Adrenal gland (tissue), 12 donors: Measurements from ENCODE around the gene IGSF3. TPM values are rescaled to one million over a fixed set of nuclear protein-coding genes. Genes with fewer than 3 reads are reported as not detected.
A peak's percentile ranks its signal among the peaks of the same experiment; 100 is the strongest.

Experiments used
- DNase-seq, 7 donors: peaks; one replicate each; pipeline ENCODE4 v3.0.0-alpha.2; 2019 to 2020
- H3K27ac ChIP-seq, 5 donors: fragments of 200-600 bp; sonication (generic) in 4 of 5; 1 replicate in 3 of 5; 2 replicates in 2 of 5; pipeline versions ENCODE4 v1.5.1 to v1.8.0; 2016 to 2020; ENCODE audit warnings: mild to moderate bottlenecking in 1 of 5
- H3K27me3 ChIP-seq: fragments of 200-600 bp; 2 replicates; pipeline ENCODE4 v1.8.0; 2021
- H3K36me3 ChIP-seq, 2 donors: fragments of 200-600 bp; replicated peaks in 1 of 2; 1 replicate in 1 of 2; 2 replicates in 1 of 2; pipeline versions ENCODE4 v1.5.1 to v1.8.0; 2018 to 2022
- H3K4me1 ChIP-seq, 2 donors: fragments of 200-600 bp; replicated peaks in 1 of 2; 1 replicate in 1 of 2; 2 replicates in 1 of 2; pipeline versions ENCODE4 v1.5.1 to v1.8.0; 2018 to 2021
- H3K4me3 ChIP-seq, 4 donors: fragments of 200-600 bp; sonication (generic) in 3 of 4; one replicate each; pipeline ENCODE4 v1.5.1; 2016 to 2018
- H3K9me3 ChIP-seq, 3 donors: fragments of 200-600 bp; sonication (generic) in 1 of 3; replicated peaks in 1 of 3; 1 replicate in 2 of 3; 2 replicates in 1 of 3; pipeline versions ENCODE4 v1.5.1 to v1.8.0; 2016 to 2021
- POLR2A ChIP-seq, 2 donors: fragments of 450-650 bp; IDR thresholded peaks; one replicate each; pipeline ENCODE4 v1.6.1; 2017; ENCODE audit warnings: antibody characterized with exemption in 2 of 2, mild to moderate bottlenecking in 2 of 2, moderate library complexity in 1 of 2
- WGBS, 4 donors: extraction: QIAGEN DNeasy Blood & Tissue Kit in 2 of 4; methylation state at CpG; one replicate each; pipeline versions ENCODE4 v1.1.5 to v1.1.7; 2013 to 2017; 5-methylcytosine and 5-hydroxymethylcytosine counted together
- intact Hi-C, 2 donors: fragments of 100-400 bp; cut with DNase I; formaldehyde crosslinking; loops; one replicate each; pipeline versions ENCODE4 v1.14.1 to v1.15.0; 2022 to 2023
- polyA plus RNA-seq, 3 donors: library from polyadenylated mRNA; stranded (reverse); fragments of 200-250 nt in 2 of 3; fragments of 350-450 nt in 1 of 3; fragmentation: Illumina TruSeq in 1 of 3; extraction: RNeasy Lipid Tissue Mini Kit (QIAGEN cat#74804) in 1 of 3; gene quantifications; one replicate each; pipeline ENCODE4 v1.2.3, GENCODE V29; 2013 to 2014
- total RNA-seq, 9 donors: library from RNA; depleted of rRNA in 4 of 9; stranded (reverse); fragments of >200 nt in 4 of 9; fragments of 120-200 nt in 1 of 9; fragmentation: NEBNext Ultra II Directional in 1 of 9; extraction: Animal tissue kit (Norgen Biotek cat#: 25700) in 1 of 9; gene quantifications; one replicate each; pipeline versions ENCODE4 v1.1.0 to v1.2.4, GENCODE V29; 2013 to 2023
- TF ChIP-seq, protein P1 (sequence below), 6 experiments: fragments of 450-650 bp in 4 of 6; fragments of 200-600 bp in 2 of 6; sonication (generic) in 1 of 6; IDR thresholded peaks; 1 replicate in 5 of 6; 2 replicates in 1 of 6; pipeline versions ENCODE4 v1.5.1 to v1.8.0; 2016 to 2021; ENCODE audit warnings: antibody characterized with exemption in 6 of 6, mild to moderate bottlenecking in 2 of 6, moderate library complexity in 1 of 6
- donor health status: healthy with polysubstance abuse.
- donor health status: Bipolar disorder and iron deficiency.
- donor health status: DM: yes; HTN: yes; CAD: no.
- donor health status: DM: no; HTN: no; CAD: no.
- donor health status: DM: no; HTN: no; CAD: no.
- donor health status: DM: yes; HTN: yes; CAD: no.

Gene IGSF3
- total and polyA plus RNA-seq, 12 donors: 0.67 to 12.1 (median 2.2) TPM

- Histone ChIP-seq H3K4me3 (no peak overlapping the region), H3K36me3 (no peaks in the 10 kb centered on the region), H3K27ac (no peak overlapping the region), H3K9me3 (no peaks in the 10 kb centered on the region), H3K4me1 (peaks cover 0 to 8% of the 10 kb centered on the region in 2 donors), H3K27me3 (no peaks in the 10 kb centered on the region)
- no peak for TF ChIP-seq POLR2A (IDR thresholded peaks at IDR 0.05)
- TF ChIP-seq, protein P1, sequence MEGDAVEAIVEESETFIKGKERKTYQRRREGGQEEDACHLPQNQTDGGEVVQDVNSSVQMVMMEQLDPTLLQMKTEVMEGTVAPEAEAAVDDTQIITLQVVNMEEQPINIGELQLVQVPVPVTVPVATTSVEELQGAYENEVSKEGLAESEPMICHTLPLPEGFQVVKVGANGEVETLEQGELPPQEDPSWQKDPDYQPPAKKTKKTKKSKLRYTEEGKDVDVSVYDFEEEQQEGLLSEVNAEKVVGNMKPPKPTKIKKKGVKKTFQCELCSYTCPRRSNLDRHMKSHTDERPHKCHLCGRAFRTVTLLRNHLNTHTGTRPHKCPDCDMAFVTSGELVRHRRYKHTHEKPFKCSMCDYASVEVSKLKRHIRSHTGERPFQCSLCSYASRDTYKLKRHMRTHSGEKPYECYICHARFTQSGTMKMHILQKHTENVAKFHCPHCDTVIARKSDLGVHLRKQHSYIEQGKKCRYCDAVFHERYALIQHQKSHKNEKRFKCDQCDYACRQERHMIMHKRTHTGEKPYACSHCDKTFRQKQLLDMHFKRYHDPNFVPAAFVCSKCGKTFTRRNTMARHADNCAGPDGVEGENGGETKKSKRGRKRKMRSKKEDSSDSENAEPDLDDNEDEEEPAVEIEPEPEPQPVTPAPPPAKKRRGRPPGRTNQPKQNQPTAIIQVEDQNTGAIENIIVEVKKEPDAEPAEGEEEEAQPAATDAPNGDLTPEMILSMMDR (IDR thresholded peaks at IDR 0.05): no peak
- no peak for DNase-seq
- WGBS, 4 donors: 73 to 77% (median 76%) methylated on average over 30 to 45 of the region's 45 CpGs
- intact Hi-C loops: no loop called here
Observed at GRCh38 chr1:116534014-116534739, 133.4 kb downstream of the IGSF3 start.

DNA sequence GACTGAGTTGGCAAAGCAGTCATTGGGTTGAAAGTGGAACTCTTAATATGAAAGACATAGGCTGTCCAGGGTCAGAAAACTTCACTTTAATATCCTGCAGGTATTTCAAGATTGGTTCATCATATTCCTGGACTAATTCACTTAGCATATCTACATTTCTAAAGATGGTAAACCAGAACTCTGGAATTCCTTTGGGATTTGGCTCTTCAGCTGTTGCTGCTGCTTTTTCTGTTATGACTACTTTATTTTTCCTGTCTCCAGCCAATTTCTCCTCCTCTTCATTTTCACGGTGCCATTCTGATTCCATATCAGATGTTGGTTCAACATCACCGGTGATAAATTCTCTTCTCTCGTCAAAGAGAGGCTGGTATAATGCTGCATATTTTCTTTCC lies 134.1 kb downstream of the IGSF3 start:
- Histone ChIP-seq H3K36me3 (no peaks in the 10 kb centered on the region), H3K27me3 (no peaks in the 10 kb centered on the region), H3K4me1 (peaks cover 0 to 7% of the 10 kb centered on the region in 2 donors), H3K4me3 (no peak overlapping the region), H3K27ac (no peak overlapping the region), H3K9me3 (no peaks in the 10 kb centered on the region)
- 66 to 94% (median 94%) methylated on average over 3 of the region's 3 CpGs for WGBS, 4 donors
- TF ChIP-seq, protein P1 (IDR thresholded peaks at IDR 0.05): no peak
- no peak for TF ChIP-seq POLR2A (IDR thresholded peaks at IDR 0.05)
- no peak for DNase-seq
- intact Hi-C loops: no loop called here

DNA sequence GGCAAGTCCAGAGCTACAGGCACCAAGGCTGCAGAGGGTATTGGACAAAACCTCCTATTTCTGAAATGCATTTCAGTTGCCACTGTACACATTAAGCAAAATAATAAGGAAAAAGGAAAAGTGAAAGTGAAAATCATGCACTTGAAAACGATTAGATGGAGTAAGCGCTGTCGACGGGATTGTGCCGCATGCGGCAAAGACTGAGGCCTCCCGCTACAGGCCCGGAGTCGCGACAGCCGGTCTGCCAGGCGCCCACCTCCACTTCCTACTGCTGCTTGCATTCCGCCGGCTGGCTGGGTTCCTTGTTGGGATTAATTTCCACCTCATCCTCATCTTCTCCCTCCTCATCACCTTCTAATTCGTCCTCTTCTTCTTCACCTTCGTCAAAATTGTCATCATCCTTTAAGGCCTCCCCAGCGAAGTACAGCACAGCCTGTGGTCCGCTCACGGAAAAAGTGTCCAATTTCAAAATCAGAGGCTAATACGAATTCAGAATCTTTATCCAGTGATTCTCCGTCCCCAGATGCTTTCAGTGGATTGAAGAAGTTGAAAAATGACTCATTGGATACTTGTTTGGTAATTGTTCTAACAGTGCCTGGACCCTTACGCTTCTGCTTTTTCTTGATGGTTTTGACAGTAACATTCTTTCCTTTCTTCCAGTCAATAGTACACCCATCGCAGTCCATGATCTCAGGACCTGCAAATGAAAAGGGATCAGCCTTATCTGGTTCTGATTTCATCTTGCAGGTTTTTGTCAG lies 134.7 kb downstream of the IGSF3 start:
- Histone ChIP-seq H3K36me3 (no peaks in the 10 kb centered on the region), H3K27me3 (no peaks in the 10 kb centered on the region), H3K27ac (peak overlapping the region in 1 of 5 donors; percentile 47), H3K4me3 (no peak overlapping the region), H3K4me1 (peaks cover 0 to 4% of the 10 kb centered on the region in 2 donors), H3K9me3 (no peaks in the 10 kb centered on the region)
- TF ChIP-seq, protein P1 (IDR thresholded peaks at IDR 0.05): no peak
- no peak for TF ChIP-seq POLR2A (IDR thresholded peaks at IDR 0.05)
- DNase-seq: no peak
- intact Hi-C loops: no loop called here
- 85 to 94% (median 92%) methylated on average over 23 of the region's 23 CpGs for WGBS, 4 donors

- H3K4me1 ChIP-seq: no peaks in the 10 kb centered on the region
- WGBS, 4 donors: 85 to 89% (median 85%) methylated on average over 12 to 13 of the region's 13 CpGs
- no peak for TF ChIP-seq POLR2A (IDR thresholded peaks at IDR 0.05)
- TF ChIP-seq, protein P1 (IDR thresholded peaks at IDR 0.05): peak in 1 of 6 experiments; percentile 7
- intact Hi-C loops: no loop called here
- no peak overlapping the region for H3K4me3 ChIP-seq
- no peaks in the 10 kb centered on the region for H3K9me3 ChIP-seq
- peak overlapping the region in 1 of 5 donors; percentile 47 for H3K27ac ChIP-seq
- no peaks in the 10 kb centered on the region for H3K36me3 ChIP-seq
- H3K27me3 ChIP-seq: no peaks in the 10 kb centered on the region
- DNase-seq: peak in 3 of 7 donors; percentile 13 to 29 (median 29)
Observed at GRCh38 chr1:116531917-116532316, 135.6 kb downstream of the IGSF3 start.
